GM23338 (cell line): Measurements from ENCODE around the gene SLC4A9.

ENCODE experiments used
- CTCF ChIP-seq, 2 experiments: fragments of 200-600 bp in 1 of 2; sonication (generic) in 1 of 2; conservative IDR thresholded peaks; 2 replicates each; pipeline versions ENCODE4 v1.5.1 to v1.6.1; 2016 to 2017; ENCODE audit warnings: antibody characterized with exemption in 2 of 2, low read depth in 2 of 2, mild to moderate bottlenecking in 2 of 2, moderate library complexity in 1 of 2
- EZH2 ChIP-seq: fragments of 200-600 bp; sonication (generic); IDR thresholded peaks from one replicate; pipeline ENCODE4 v1.8.0; 2017; ENCODE audit warnings: antibody characterized with exemption, mild to moderate bottlenecking, low read depth; ENCODE audit not compliant: unreplicated experiment
- ZNF462 ChIP-seq: fragments of 250-450 bp; sonication (Bioruptor Pico); IDR thresholded peaks from 2 replicates; pipeline ENCODE4 v1.5.0; 2020; ENCODE audit warnings: mild to moderate bottlenecking, moderate library complexity

GRCh38 chr5:140423609-140424008 is 63.6 kb downstream of the SLC4A9 start:
- TF ChIP-seq EZH2 (no peak), CTCF (conservative IDR thresholded peaks at IDR 0.05; ENCODE audit: low read depth in 2 of 2) (no peak), ZNF462 (CRISPR knock-in tag) (no peak)
